IMR-90 (cell line): ENCODE measurements around the gene CTNNA2. TPM values are rescaled to one million over a fixed set of nuclear protein-coding genes. Genes with fewer than 3 reads are reported as not detected.

Source experiments
- ATAC-seq: fragments of 200-7000 bp; cut with Tn5 transposase; 2 replicates; pipeline ENCODE4 v1.9.1; 2020; ENCODE audit warnings: low read depth, mild to moderate bottlenecking, moderate library complexity
- BruUV-seq: library from RNA; stranded (reverse); fragments of 400-500 nt; replicated peaks from 2 replicates; lab custom pipeline; 2021; lab: Mats Ljungman, UMichigan
- CTCF ChIA-PET: fragments of 300-600 bp; formaldehyde crosslinking; extraction: SDS; loops from one replicate; lab custom pipeline; 2021; ENCODE audit warnings: antibody characterized with exemption; lab: Yijun Ruan, JAX
- POLR2A ChIA-PET: fragments of 300-600 bp; sonication (Branson Sonifier 250); formaldehyde crosslinking; loops from one replicate; lab custom pipeline; 2022; ENCODE audit warnings: antibody characterized with exemption; ENCODE audit not compliant: unreplicated experiment; lab: Charles Lee
- DNase-seq: peaks from one replicate; pipeline ENCODE4 v3.0.0; 2013
- H2AFZ ChIP-seq: replicated peaks from 2 replicates; pipeline ENCODE3; 2013; ENCODE audit warnings: low read length, mild to moderate bottlenecking; ENCODE audit not compliant: poor library complexity
- H2AK5ac ChIP-seq: 2 replicates; pipeline ENCODE4 v1.6.1; 2013; ENCODE audit warnings: low read depth, low read length, inconsistent platforms
- H2AK9ac ChIP-seq: replicated peaks from 2 replicates; pipeline ENCODE3; 2013; ENCODE audit warnings: mild to moderate bottlenecking, low read depth, low read length, moderate library complexity; ENCODE audit not compliant: poor library complexity
- H2BK120ac ChIP-seq: 2 replicates; pipeline ENCODE4 v1.6.1; 2013; ENCODE audit warnings: low read depth, low read length, inconsistent platforms
- H2BK15ac ChIP-seq: 3 replicates; pipeline ENCODE4 v1.6.1; 2013; ENCODE audit warnings: low read depth, low read length, inconsistent platforms
- H2BK20ac ChIP-seq: 2 replicates; pipeline ENCODE4 v1.6.1; 2013; ENCODE audit warnings: low read depth, mild to moderate bottlenecking, inconsistent platforms, low read length, moderate library complexity
- H2BK5ac ChIP-seq: 2 replicates; pipeline ENCODE4 v1.6.1; 2013; ENCODE audit warnings: mild to moderate bottlenecking, low read depth, low read length, inconsistent platforms; ENCODE audit not compliant: poor library complexity, severe bottlenecking
- H3K14ac ChIP-seq: replicated peaks from 2 replicates; pipeline ENCODE4 v1.6.1; 2013; ENCODE audit warnings: low read depth, low read length, inconsistent platforms
- H3K18ac ChIP-seq: 2 replicates; pipeline ENCODE4 v1.6.1; 2013; ENCODE audit warnings: low read depth, low read length, control low read depth
- H3K23ac ChIP-seq: 2 replicates; pipeline ENCODE4 v1.6.1; 2013; ENCODE audit warnings: low read depth, low read length, inconsistent platforms
- H3K27ac ChIP-seq: 2 replicates; pipeline ENCODE4 v1.5.1; 2013; ENCODE audit warnings: mild to moderate bottlenecking, control low read depth, low read length; ENCODE audit not compliant: insufficient read depth
- H3K27me3 ChIP-seq: 2 replicates; pipeline ENCODE4 v1.6.1; 2013; ENCODE audit warnings: low read length; ENCODE audit not compliant: control insufficient read depth, insufficient read depth
- H3K36me3 ChIP-seq: 2 replicates; pipeline ENCODE4 v1.6.1; 2013; ENCODE audit warnings: low read length, mixed read lengths; ENCODE audit not compliant: control insufficient read depth, insufficient read depth
- H3K4ac ChIP-seq: 2 replicates; pipeline ENCODE4 v1.6.1; 2013; ENCODE audit warnings: low read depth, low read length, inconsistent platforms
- H3K4me1 ChIP-seq: 2 replicates; pipeline ENCODE4 v1.6.1; 2013; ENCODE audit warnings: low read length, mixed read lengths; ENCODE audit not compliant: control insufficient read depth, insufficient read depth
- H3K4me2 ChIP-seq: 2 replicates; pipeline ENCODE4 v1.6.1; 2013; ENCODE audit warnings: low read depth, mild to moderate bottlenecking, control low read depth, low read length, moderate library complexity
- H3K4me3 ChIP-seq: 2 replicates; pipeline ENCODE4 v1.5.1; 2013; ENCODE audit warnings: low read depth, mild to moderate bottlenecking, control low read depth, low read length, moderate library complexity; ENCODE audit not compliant: insufficient read depth
- H3K56ac ChIP-seq: 2 replicates; pipeline ENCODE4 v1.6.1; 2013; ENCODE audit warnings: low read length, inconsistent platforms; ENCODE audit not compliant: insufficient read depth; ENCODE audit errors: extremely low read depth
- H3K79me1 ChIP-seq, 2 experiments: 2 replicates each; pipeline ENCODE4 v1.6.1; 2013; ENCODE audit warnings: low read length in 2 of 2, inconsistent platforms in 1 of 2, low read depth in 1 of 2
- H3K9ac ChIP-seq: 2 replicates; pipeline ENCODE4 v1.6.1; 2013; ENCODE audit warnings: low read depth, low read length, control low read depth
- H3K9me1 ChIP-seq: 2 replicates; pipeline ENCODE4 v1.6.1; 2013; ENCODE audit warnings: low read length, inconsistent platforms; ENCODE audit not compliant: insufficient read depth
- H3K9me3 ChIP-seq: 2 replicates; pipeline ENCODE4 v1.6.1; 2013; ENCODE audit warnings: low read length; ENCODE audit not compliant: control insufficient read depth, insufficient read depth
- H4K20me1 ChIP-seq: 2 replicates; pipeline ENCODE4 v1.6.1; 2013; ENCODE audit warnings: low read length, inconsistent platforms; ENCODE audit not compliant: insufficient read depth
- H4K5ac ChIP-seq: 2 replicates; pipeline ENCODE4 v1.6.1; 2013; ENCODE audit warnings: mild to moderate bottlenecking, low read depth, low read length, control low read depth
- H4K8ac ChIP-seq, 2 experiments: 2 replicates each; pipeline ENCODE4 v1.6.1; 2013; ENCODE audit warnings: low read depth in 2 of 2, low read length in 2 of 2, control low read depth in 1 of 2, inconsistent platforms in 1 of 2
- H4K91ac ChIP-seq: 2 replicates; pipeline ENCODE4 v1.6.1; 2013; ENCODE audit warnings: low read depth, low read length, inconsistent platforms; ENCODE audit not compliant: insufficient read depth
- BHLHE40 ChIP-seq: fragments of 150-350 bp; IDR thresholded peaks from 2 replicates; pipeline ENCODE4 v1.6.1; 2016; ENCODE audit warnings: mild to moderate bottlenecking, low read depth, low read length
- CEBPB ChIP-seq: IDR thresholded peaks from 2 replicates; pipeline ENCODE4 v1.6.1; 2012; ENCODE audit warnings: low read depth, low read length, improper control_type of control experiment
- CHD1 ChIP-seq: IDR thresholded peaks from 2 replicates; pipeline ENCODE4 v1.6.1; 2012; ENCODE audit warnings: low read depth, low read length, improper control_type of control experiment
- FOS ChIP-seq: fragments of 150-350 bp; IDR thresholded peaks from 2 replicates; pipeline ENCODE4 v1.6.1; 2016; ENCODE audit warnings: low read depth, low read length
- MAFK ChIP-seq: IDR thresholded peaks from 2 replicates; pipeline ENCODE4 v1.6.1; 2012; ENCODE audit warnings: low read depth, low read length, improper control_type of control experiment
- MAZ ChIP-seq: IDR thresholded peaks from 2 replicates; pipeline ENCODE4 v1.6.1; 2012; ENCODE audit warnings: low read depth, mild to moderate bottlenecking, low read length, improper control_type of control experiment, moderate library complexity, borderline replicate concordance
- MXI1 ChIP-seq: IDR thresholded peaks from 2 replicates; pipeline ENCODE4 v1.6.1; 2012; ENCODE audit warnings: low read depth, mild to moderate bottlenecking, low read length, moderate library complexity, borderline replicate concordance
- NFE2L2 ChIP-seq: fragments of 150-350 bp; IDR thresholded peaks from 2 replicates; pipeline ENCODE4 v1.6.1; 2016; ENCODE audit warnings: low read depth, mild to moderate bottlenecking, low read length
- POLR2A ChIP-seq: IDR thresholded peaks from 2 replicates; pipeline ENCODE4 v1.6.1; 2012; ENCODE audit warnings: mild to moderate bottlenecking, low read depth, low read length
- RAD21 ChIP-seq: IDR thresholded peaks from 2 replicates; pipeline ENCODE4 v1.6.1; 2012; ENCODE audit warnings: low read length, improper control_type of control experiment
- RCOR1 ChIP-seq: IDR thresholded peaks from 2 replicates; pipeline ENCODE4 v1.6.1; 2012; ENCODE audit warnings: mild to moderate bottlenecking, low read length, improper control_type of control experiment; ENCODE audit not compliant: insufficient replicate concordance
- RFX5 ChIP-seq: IDR thresholded peaks from 2 replicates; pipeline ENCODE4 v1.8.0; 2012; ENCODE audit warnings: low read depth, mild to moderate bottlenecking, low read length, moderate library complexity
- SMC3 ChIP-seq: fragments of 150-350 bp; IDR thresholded peaks from 2 replicates; pipeline ENCODE4 v1.6.1; 2016; ENCODE audit warnings: low read depth, mild to moderate bottlenecking, antibody characterized with exemption, low read length, moderate library complexity
- USF2 ChIP-seq: fragments of 150-350 bp; IDR thresholded peaks from 2 replicates; pipeline ENCODE4 v1.6.1; 2017; ENCODE audit warnings: mild to moderate bottlenecking, antibody characterized with exemption, low read length, low read depth
- WGBS, 2 experiments: methylation state at CpG; one replicate each; pipeline versions ENCODE4 v1.1.5 to v1.1.7; 2013; ENCODE audit warnings: missing lambda C conversion rate in 2 of 2; ENCODE audit not compliant: insufficient read length in 1 of 2; ENCODE audit errors: extremely low coverage in 2 of 2; 5-methylcytosine and 5-hydroxymethylcytosine counted together
- dilution Hi-C: fragments of 300-500 bp; cut with HindIII; formaldehyde crosslinking; loops from one replicate; pipeline ENCODE4 v1.14.3; 2018; ENCODE audit warnings: low sequenced_read_pairs; ENCODE audit not compliant: unreplicated experiment
- in situ Hi-C: fragments of 300-500 bp; cut with MboI; formaldehyde crosslinking; loops from 3 replicates; pipeline ENCODE4 v1.14.3; 2019; ENCODE audit warnings: low sequenced_read_pairs, inconsistent platforms, mixed read lengths
- intact Hi-C: fragments of 100-400 bp; cut with micrococcal nuclease; formaldehyde crosslinking; loops from 2 replicates; pipeline ENCODE4 v1.10.0; 2022
- polyA plus RNA-seq, 3 experiments: library from polyadenylated mRNA; depleted of rRNA; stranded (reverse); fragments of >200 nt; gene quantifications; 2 replicates each; pipeline ENCODE4 v1.2.3, GENCODE V29; 2012; ENCODE audit warnings: low replicate concordance in 1 of 3
- total RNA-seq: library from RNA; depleted of rRNA; stranded (reverse); fragments of >200 nt; gene quantifications from 2 replicates; pipeline ENCODE4 v1.2.3, GENCODE V29; 2012
- TF ChIP-seq, protein P1 (sequence below): fragments of 150-350 bp; IDR thresholded peaks from 2 replicates; pipeline ENCODE4 v1.6.1; 2016; ENCODE audit warnings: low read depth, mild to moderate bottlenecking, low read length, moderate library complexity, borderline replicate concordance
- TF ChIP-seq, protein P2 (sequence below): conservative IDR thresholded peaks from 2 replicates; pipeline ENCODE4 v1.5.1; 2012; ENCODE audit warnings: mild to moderate bottlenecking, low read depth, low read length, improper control_type of control experiment

Gene CTNNA2
- total and polyA plus RNA-seq, 2 of the 4 experiments (the other 2 are of a cell fraction): not detected

- H3K56ac ChIP-seq: no peak overlapping the region
- H3K36me3 ChIP-seq: no peaks in the 10 kb centered on the region
- H4K20me1 ChIP-seq: no peaks in the 10 kb centered on the region
- H2BK20ac ChIP-seq: no peak overlapping the region
- H3K23ac ChIP-seq: no peak overlapping the region
- no peak overlapping the region for H3K27ac ChIP-seq
- CTCF ChIA-PET: no interaction called here
- POLR2A ChIA-PET: interaction anchor here (0.5 kb wide), 1 partner anchor 352 kb away, joined by 6 read pairs; no protein-coding TSS in a partner anchor
- H2AK5ac ChIP-seq: no peak overlapping the region
- no peaks in the 10 kb centered on the region for H3K27me3 ChIP-seq
- H3K79me1 ChIP-seq: no peaks in the 10 kb centered on the region
- no peaks in the 10 kb centered on the region for H3K9me1 ChIP-seq
- TF ChIP-seq, protein P1, sequence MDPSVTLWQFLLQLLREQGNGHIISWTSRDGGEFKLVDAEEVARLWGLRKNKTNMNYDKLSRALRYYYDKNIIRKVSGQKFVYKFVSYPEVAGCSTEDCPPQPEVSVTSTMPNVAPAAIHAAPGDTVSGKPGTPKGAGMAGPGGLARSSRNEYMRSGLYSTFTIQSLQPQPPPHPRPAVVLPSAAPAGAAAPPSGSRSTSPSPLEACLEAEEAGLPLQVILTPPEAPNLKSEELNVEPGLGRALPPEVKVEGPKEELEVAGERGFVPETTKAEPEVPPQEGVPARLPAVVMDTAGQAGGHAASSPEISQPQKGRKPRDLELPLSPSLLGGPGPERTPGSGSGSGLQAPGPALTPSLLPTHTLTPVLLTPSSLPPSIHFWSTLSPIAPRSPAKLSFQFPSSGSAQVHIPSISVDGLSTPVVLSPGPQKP: no peak
- no peak for TF ChIP-seq RAD21
- no peak for TF ChIP-seq MAFK
- TF ChIP-seq, protein P2, sequence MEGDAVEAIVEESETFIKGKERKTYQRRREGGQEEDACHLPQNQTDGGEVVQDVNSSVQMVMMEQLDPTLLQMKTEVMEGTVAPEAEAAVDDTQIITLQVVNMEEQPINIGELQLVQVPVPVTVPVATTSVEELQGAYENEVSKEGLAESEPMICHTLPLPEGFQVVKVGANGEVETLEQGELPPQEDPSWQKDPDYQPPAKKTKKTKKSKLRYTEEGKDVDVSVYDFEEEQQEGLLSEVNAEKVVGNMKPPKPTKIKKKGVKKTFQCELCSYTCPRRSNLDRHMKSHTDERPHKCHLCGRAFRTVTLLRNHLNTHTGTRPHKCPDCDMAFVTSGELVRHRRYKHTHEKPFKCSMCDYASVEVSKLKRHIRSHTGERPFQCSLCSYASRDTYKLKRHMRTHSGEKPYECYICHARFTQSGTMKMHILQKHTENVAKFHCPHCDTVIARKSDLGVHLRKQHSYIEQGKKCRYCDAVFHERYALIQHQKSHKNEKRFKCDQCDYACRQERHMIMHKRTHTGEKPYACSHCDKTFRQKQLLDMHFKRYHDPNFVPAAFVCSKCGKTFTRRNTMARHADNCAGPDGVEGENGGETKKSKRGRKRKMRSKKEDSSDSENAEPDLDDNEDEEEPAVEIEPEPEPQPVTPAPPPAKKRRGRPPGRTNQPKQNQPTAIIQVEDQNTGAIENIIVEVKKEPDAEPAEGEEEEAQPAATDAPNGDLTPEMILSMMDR: no peak
- TF ChIP-seq RFX5: no peak
- TF ChIP-seq MAZ: no peak
- no peak for TF ChIP-seq FOS
- no peak for TF ChIP-seq BHLHE40
- TF ChIP-seq SMC3: no peak
- TF ChIP-seq POLR2A: no peak
- no peak for TF ChIP-seq USF2
- TF ChIP-seq CEBPB: no peak
- no peak for TF ChIP-seq CHD1
- no peak for TF ChIP-seq MXI1
- no peak for TF ChIP-seq RCOR1
- no peak for TF ChIP-seq NFE2L2
- no peak overlapping the region for H3K4me2 ChIP-seq
- no peak overlapping the region for H3K4me3 ChIP-seq
- H3K9me3 ChIP-seq: no peaks in the 10 kb centered on the region
- no peak overlapping the region for H4K91ac ChIP-seq
- H4K8ac ChIP-seq: no peak overlapping the region
- H2BK15ac ChIP-seq: no peak overlapping the region
- in situ Hi-C loops: no loop called here
- no peaks in the 10 kb centered on the region for H3K4me1 ChIP-seq
- H2AK9ac ChIP-seq: no peak overlapping the region
- H3K18ac ChIP-seq: no peak overlapping the region
- dilution Hi-C loops: no loop called here
- no TSS peak for BruUV-seq
- no peak overlapping the region for H2BK5ac ChIP-seq
- DNase-seq: no peak
- H4K5ac ChIP-seq: no peak overlapping the region
- intact Hi-C loops: no loop called here
- 65% methylated on average over 2 of the region's 5 CpGs; no CpG with 5 or more reads in 1 of the 2 experiments for WGBS, 2 experiments
- no peak overlapping the region for H3K4ac ChIP-seq
- H3K9ac ChIP-seq: no peak overlapping the region
- no peak overlapping the region for H2BK120ac ChIP-seq
- H3K14ac ChIP-seq: no peak overlapping the region
- no peak overlapping the region for H2AFZ ChIP-seq
- no peak for ATAC-seq
These were observed 960.2 kb downstream of the CTNNA2 start for GRCh38 chr2:80473069-80473468.
